Peyer's patch (tissue), 4 donors: ENCODE measurements around the gene CRTAC1.

Experiments
- POLR2A ChIP-seq, 2 donors: fragments of 450-650 bp; IDR thresholded peaks; one replicate each; pipeline ENCODE4 v1.5.1; 2017; ENCODE audit warnings: antibody characterized with exemption in 2 of 2, mild to moderate bottlenecking in 2 of 2, moderate library complexity in 2 of 2
- TF ChIP-seq, protein P1 (sequence below), 6 experiments: fragments of 450-650 bp in 4 of 6; fragments of 200-600 bp in 2 of 6; sonication (generic) in 1 of 6; IDR thresholded peaks; one replicate each; pipeline ENCODE4 v1.5.1; 2017 to 2019; ENCODE audit warnings: antibody characterized with exemption in 6 of 6, mild to moderate bottlenecking in 3 of 6, moderate library complexity in 1 of 6

DNA sequence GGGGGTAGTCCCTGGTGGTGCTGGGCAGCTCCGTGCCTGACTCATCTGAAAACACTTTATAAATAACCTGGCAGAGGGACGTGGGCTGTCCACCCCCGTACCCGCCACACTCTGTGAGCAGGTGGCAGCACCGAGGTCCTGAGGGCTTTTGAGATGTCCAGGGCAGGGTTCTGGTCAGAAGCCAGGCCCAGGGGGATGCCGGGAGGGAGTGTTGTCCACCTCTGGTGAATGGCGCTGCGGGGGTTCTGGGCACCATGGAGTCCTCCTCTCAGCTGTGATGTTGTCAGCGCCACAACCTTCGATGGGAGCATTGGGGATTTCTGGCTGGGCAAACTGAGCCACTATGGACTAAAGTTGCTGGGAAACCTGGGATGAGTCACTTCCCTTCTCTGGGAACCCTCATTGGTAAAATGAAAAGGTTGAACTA, 208.1 kb downstream of the CRTAC1 start:
- TF ChIP-seq, protein P1, sequence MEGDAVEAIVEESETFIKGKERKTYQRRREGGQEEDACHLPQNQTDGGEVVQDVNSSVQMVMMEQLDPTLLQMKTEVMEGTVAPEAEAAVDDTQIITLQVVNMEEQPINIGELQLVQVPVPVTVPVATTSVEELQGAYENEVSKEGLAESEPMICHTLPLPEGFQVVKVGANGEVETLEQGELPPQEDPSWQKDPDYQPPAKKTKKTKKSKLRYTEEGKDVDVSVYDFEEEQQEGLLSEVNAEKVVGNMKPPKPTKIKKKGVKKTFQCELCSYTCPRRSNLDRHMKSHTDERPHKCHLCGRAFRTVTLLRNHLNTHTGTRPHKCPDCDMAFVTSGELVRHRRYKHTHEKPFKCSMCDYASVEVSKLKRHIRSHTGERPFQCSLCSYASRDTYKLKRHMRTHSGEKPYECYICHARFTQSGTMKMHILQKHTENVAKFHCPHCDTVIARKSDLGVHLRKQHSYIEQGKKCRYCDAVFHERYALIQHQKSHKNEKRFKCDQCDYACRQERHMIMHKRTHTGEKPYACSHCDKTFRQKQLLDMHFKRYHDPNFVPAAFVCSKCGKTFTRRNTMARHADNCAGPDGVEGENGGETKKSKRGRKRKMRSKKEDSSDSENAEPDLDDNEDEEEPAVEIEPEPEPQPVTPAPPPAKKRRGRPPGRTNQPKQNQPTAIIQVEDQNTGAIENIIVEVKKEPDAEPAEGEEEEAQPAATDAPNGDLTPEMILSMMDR (IDR thresholded peaks at IDR 0.05), result no peak
- no peak for TF ChIP-seq POLR2A (IDR thresholded peaks at IDR 0.05)
